Measurements from ENCODE around the gene NUP214. TPM values are rescaled to one million over a fixed set of nuclear protein-coding genes. Genes with fewer than 3 reads are reported as not detected.

NUP214 gene
- total RNA-seq, 1 experiment from 2014 or later = 35.5 TPM

GRCh38 chr9:131122158-131122557 lies 3.2 kb upstream of the NUP214 start:
- Histone ChIP-seq H3K9me3 (ENCODE audit: control insufficient read depth in 1 of 2, insufficient read depth in 1 of 2, low read depth in 1 of 2, low read length in 2 of 2) (no peaks in the 10 kb centered on the region), H3K4me3 (replicated peaks in 1 of 2; ENCODE audit: low read depth in 1 of 2, low read length in 2 of 2) (no peak overlapping the region), H3K36me3 (ENCODE audit: control insufficient read depth in 1 of 2, insufficient read depth in 2 of 2, low read length in 2 of 2) (peaks cover 3 to 5% of the 10 kb centered on the region in 2 experiments; a peak in 2 of 4 replicates), H3K27ac (ENCODE audit: low read depth, low read length) (no peak overlapping the region), H3K4me1 (ENCODE audit: control insufficient read depth in 1 of 2, insufficient read depth in 2 of 2, low read length in 2 of 2) (peaks cover 6 to 12% of the 10 kb centered on the region in 2 experiments; a peak in 3 of 4 replicates), H3K9me2 (ENCODE audit: insufficient read depth) (no peaks in the 10 kb centered on the region), H3K79me2 (ENCODE audit: insufficient read depth, low read length) (peaks cover 24% of the 10 kb centered on the region), H3K27me3 (ENCODE audit: insufficient read depth, low read length) (no peaks in the 10 kb centered on the region), H4K20me1 (ENCODE audit: insufficient read depth) (no peaks in the 10 kb centered on the region), H3K4me2 (ENCODE audit: low read length) (no peak overlapping the region), H2AFZ (ENCODE audit: low read depth, low read length, poor library complexity, severe bottlenecking) (no peak overlapping the region), H3K9ac (ENCODE audit: low read length) (no peak overlapping the region)
- ChIA-PET RAD21 (ENCODE audit: low non-redundant PET in 1 of 2, low total read pairs in 2 of 2, uncharacterized antibody in 2 of 2, unreplicated experiment in 2 of 2) (no interaction called here), POLR2A (no interaction called here), CTCF (no interaction called here)
- BruUV-seq (replicated peaks) = no TSS peak
- no peak for DNase-seq (ENCODE audit: low read depth, low spot score)
- intact Hi-C loops (cut with micrococcal nuclease) = no loop called here
- ATAC-seq = no peak
- TF ChIP-seq ELF1 (IDR thresholded peaks at IDR 0.05; ENCODE audit: borderline replicate concordance, low read depth) (no peak), ATF3 (IDR thresholded peaks at IDR 0.05) (no peak), ZNF274 (IDR thresholded peaks at IDR 0.05; ENCODE audit: low read depth, low read length) (no peak), POLR2AphosphoS5 (IDR thresholded peaks at IDR 0.05; ENCODE audit: low read depth, low read length) (no peak), SRF (IDR thresholded peaks at IDR 0.05; ENCODE audit: low read depth) (no peak), EGR1 (IDR thresholded peaks at IDR 0.05; ENCODE audit: low read depth) (no peak)

- Histone ChIP-seq H3K4me3 (replicated peaks in 1 of 2; ENCODE audit: low read depth in 1 of 2, low read length in 2 of 2) (peak overlapping the region; percentile 91 to 99), H2AFZ (ENCODE audit: low read depth, low read length, poor library complexity, severe bottlenecking) (no peak overlapping the region), H4K20me1 (ENCODE audit: insufficient read depth) (no peaks in the 10 kb centered on the region), H3K9me2 (ENCODE audit: insufficient read depth) (no peaks in the 10 kb centered on the region), H3K9ac (ENCODE audit: low read length) (peak overlapping the region; percentile 96), H3K9me3 (ENCODE audit: control insufficient read depth in 1 of 2, insufficient read depth in 1 of 2, low read depth in 1 of 2, low read length in 2 of 2) (no peaks in the 10 kb centered on the region), H3K27me3 (ENCODE audit: insufficient read depth, low read length) (no peaks in the 10 kb centered on the region), H3K27ac (ENCODE audit: low read depth, low read length) (peak overlapping the region; percentile 80), H3K4me1 (ENCODE audit: control insufficient read depth in 1 of 2, insufficient read depth in 2 of 2, low read length in 2 of 2) (peaks cover 6 to 12% of the 10 kb centered on the region in 2 experiments; a peak in 3 of 4 replicates), H3K4me2 (ENCODE audit: low read length) (peak overlapping the region; percentile 88), H3K79me2 (ENCODE audit: insufficient read depth, low read length) (peaks cover 51% of the 10 kb centered on the region), H3K36me3 (ENCODE audit: control insufficient read depth in 1 of 2, insufficient read depth in 2 of 2, low read length in 2 of 2) (peaks cover 25 to 26% of the 10 kb centered on the region in 2 experiments)
- intact Hi-C loops (cut with micrococcal nuclease) = loop anchor here (5.0 kb wide), 1 partner anchor 68 kb away; no protein-coding TSS in a partner anchor
- ATAC-seq (peak; percentile 25), DNase-seq (ENCODE audit: low read depth, low spot score) (no peak)
- TF ChIP-seq FOSL1 (IDR thresholded peaks at IDR 0.05; ENCODE audit: low read depth) (no peak), SP1 (IDR thresholded peaks at IDR 0.05; ENCODE audit: low read depth) (no peak), REST (IDR thresholded peaks at IDR 0.05; ENCODE audit: low read depth) (no peak), SIN3A (IDR thresholded peaks at IDR 0.05; ENCODE audit: low read depth) (no peak), ZFX (IDR thresholded peaks at IDR 0.05) (no peak), EGR1 (IDR thresholded peaks at IDR 0.05; ENCODE audit: low read depth) (no peak), TCF7L2 (IDR thresholded peaks at IDR 0.05; ENCODE audit: borderline replicate concordance, extremely low read depth, insufficient read depth, insufficient read length) (no peak), ZBTB33 (IDR thresholded peaks at IDR 0.05; ENCODE audit: extremely low read depth, insufficient replicate concordance, low read length) (no peak), POLR2AphosphoS5 (IDR thresholded peaks at IDR 0.05; ENCODE audit: low read depth, low read length) (no peak)
- ChIA-PET CTCF (interaction anchor here (1.0 to 1.8 kb wide), 3 partner anchors 37 to 211 kb away, joined by 4 to 6 read pairs (median 5); no protein-coding TSS in a partner anchor), RAD21 (ENCODE audit: low non-redundant PET in 1 of 2, low total read pairs in 2 of 2, uncharacterized antibody in 2 of 2, unreplicated experiment in 2 of 2) (no interaction called here), POLR2A (interaction anchor here (0.6 to 1.0 kb wide), 4 partner anchors 27 to 179 kb away, joined by 3 to 4 read pairs (median 4); no protein-coding TSS in a partner anchor)
- BruUV-seq (replicated peaks) = TSS peak; percentile 98
These were observed 423 bp upstream of the NUP214 start for GRCh38 chr9:131125038-131125287.
